Hepatocyte (in vitro differentiated cells): ENCODE results near the gene CREB3. TPM values are rescaled to one million over a fixed set of nuclear protein-coding genes. Genes with fewer than 3 reads are reported as not detected.

Experiments used
- DNase-seq: peaks from one replicate; pipeline ENCODE4 v3.0.0-alpha.2; 2016; ENCODE audit warnings: low spot score
- H2AFZ ChIP-seq: fragments of 200-600 bp; sonication (generic); 2 replicates; pipeline ENCODE4 v1.6.0; 2016; ENCODE audit warnings: antibody characterized with exemption, mild to moderate bottlenecking
- H3K27ac ChIP-seq: fragments of 200-600 bp; sonication (generic); 2 replicates; pipeline ENCODE4 v1.5.1; 2016; ENCODE audit warnings: mild to moderate bottlenecking
- H3K27me3 ChIP-seq: fragments of 200-600 bp; sonication (generic); 2 replicates; pipeline ENCODE4 v1.6.1; 2016
- H3K36me3 ChIP-seq: fragments of 200-600 bp; sonication (generic); replicated peaks from 2 replicates; pipeline ENCODE4 v1.5.1; 2016; ENCODE audit warnings: low read depth; ENCODE audit not compliant: insufficient read depth
- H3K4me1 ChIP-seq: fragments of 200-600 bp; sonication (generic); 2 replicates; pipeline ENCODE4 v1.5.1; 2016; ENCODE audit warnings: mild to moderate bottlenecking, moderate library complexity; ENCODE audit not compliant: insufficient read depth
- H3K4me2 ChIP-seq: fragments of 200-600 bp; sonication (generic); 2 replicates; pipeline ENCODE4 v1.6.0; 2016
- H3K4me3 ChIP-seq: fragments of 200-600 bp; sonication (generic); 2 replicates; pipeline ENCODE4 v1.5.1; 2016; ENCODE audit warnings: mild to moderate bottlenecking
- H3K79me2 ChIP-seq: fragments of 200-600 bp; sonication (generic); 2 replicates; pipeline ENCODE4 v1.6.0; 2017; ENCODE audit warnings: mild to moderate bottlenecking
- H3K9me2 ChIP-seq: fragments of 200-600 bp; sonication (generic); replicated peaks from 2 replicates; pipeline ENCODE4 v1.6.0; 2017; ENCODE audit warnings: mild to moderate bottlenecking; ENCODE audit not compliant: insufficient read depth
- H3K9me3 ChIP-seq: fragments of 200-600 bp; sonication (generic); 2 replicates; pipeline ENCODE4 v1.5.1; 2016; ENCODE audit warnings: low read depth, mild to moderate bottlenecking
- H4K20me1 ChIP-seq: fragments of 200-600 bp; sonication (generic); 2 replicates; pipeline ENCODE4 v1.6.0; 2016; ENCODE audit warnings: mild to moderate bottlenecking; ENCODE audit not compliant: insufficient read depth, poor library complexity, severe bottlenecking
- EZH2 ChIP-seq: fragments of 200-600 bp; sonication (generic); IDR thresholded peaks from 2 replicates; pipeline ENCODE4 v1.6.1; 2016; ENCODE audit warnings: antibody characterized with exemption, mild to moderate bottlenecking, borderline replicate concordance
- EZH2phosphoT487 ChIP-seq: fragments of 200-600 bp; sonication (generic); IDR thresholded peaks from one replicate; pipeline ENCODE4 v1.6.1; 2018; ENCODE audit warnings: antibody characterized with exemption, mild to moderate bottlenecking, low read depth, moderate library complexity; ENCODE audit not compliant: unreplicated experiment, severe bottlenecking
- WGBS: methylation state at CpG from one replicate; pipeline ENCODE4 v1.1.6; 2016; ENCODE audit warnings: low lambda C conversion rate; ENCODE audit errors: missing lambda C conversion rate; 5-methylcytosine and 5-hydroxymethylcytosine counted together
- polyA plus RNA-seq: library from polyadenylated mRNA; unstranded; fragments of >200 nt; fragmentation: Nextera tagmentation; extraction: Ambion mirVana; gene quantifications from 2 replicates; pipeline ENCODE4 v1.2.1, GENCODE V29; 2016
- total RNA-seq: library from RNA; depleted of rRNA; stranded (reverse); fragments of >200 nt; gene quantifications from 2 replicates; pipeline ENCODE4 v1.2.3, GENCODE V29; 2014
- TF ChIP-seq, protein P1 (sequence below): fragments of 200-600 bp; sonication (generic); IDR thresholded peaks from 2 replicates; pipeline ENCODE4 v1.5.1; 2016; ENCODE audit warnings: antibody characterized with exemption, mild to moderate bottlenecking; ENCODE audit not compliant: poor library complexity

CREB3 gene
- total and polyA plus RNA-seq, 2 experiments from 2014 or later = 54.6 to 79.9 TPM

DNA sequence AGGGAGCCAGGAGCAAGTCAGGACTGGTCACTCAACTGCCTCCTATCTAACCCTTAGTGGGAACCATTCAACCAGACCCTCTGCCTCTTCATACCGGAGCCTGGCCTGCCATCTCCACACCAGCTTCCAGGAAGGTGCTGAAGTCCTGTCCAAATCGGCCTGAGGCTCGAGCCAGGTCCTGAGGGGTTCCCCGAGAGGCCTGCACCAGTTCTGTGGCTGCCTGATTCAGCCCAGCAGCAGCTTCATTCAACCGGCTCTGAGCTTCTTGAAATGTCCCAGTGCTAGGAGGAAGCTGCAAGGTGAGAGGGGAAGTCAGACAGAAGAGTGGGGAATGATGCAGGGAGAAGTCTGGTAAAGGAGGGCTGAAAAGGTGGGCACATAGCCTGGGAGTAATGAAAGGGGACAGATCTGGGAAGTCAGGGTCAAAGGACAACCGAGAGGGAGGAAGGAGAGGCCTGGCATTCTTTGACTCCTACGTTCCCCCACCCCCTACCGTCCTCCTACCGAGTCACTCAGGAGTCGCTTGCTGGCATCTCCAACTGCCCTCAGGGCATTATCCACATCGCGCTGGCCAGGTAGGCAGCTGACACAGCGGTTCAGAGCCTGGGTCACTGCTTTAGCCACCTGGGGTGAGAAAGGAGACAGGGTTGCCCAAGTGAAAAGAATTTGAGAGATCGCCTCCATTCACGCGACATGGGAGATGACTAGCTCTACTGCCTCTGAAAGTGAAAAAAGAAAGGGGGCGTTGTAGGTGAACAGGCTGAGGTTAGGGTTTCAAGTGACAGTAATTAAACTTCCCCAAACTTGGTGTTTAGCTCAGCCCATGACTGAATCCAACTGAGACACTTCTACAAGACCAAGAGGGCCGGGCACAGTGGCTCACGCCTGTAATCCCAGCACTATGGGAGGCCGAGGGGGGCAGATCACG lies 20.7 kb upstream of the CREB3 start:
- TF ChIP-seq, protein P1, sequence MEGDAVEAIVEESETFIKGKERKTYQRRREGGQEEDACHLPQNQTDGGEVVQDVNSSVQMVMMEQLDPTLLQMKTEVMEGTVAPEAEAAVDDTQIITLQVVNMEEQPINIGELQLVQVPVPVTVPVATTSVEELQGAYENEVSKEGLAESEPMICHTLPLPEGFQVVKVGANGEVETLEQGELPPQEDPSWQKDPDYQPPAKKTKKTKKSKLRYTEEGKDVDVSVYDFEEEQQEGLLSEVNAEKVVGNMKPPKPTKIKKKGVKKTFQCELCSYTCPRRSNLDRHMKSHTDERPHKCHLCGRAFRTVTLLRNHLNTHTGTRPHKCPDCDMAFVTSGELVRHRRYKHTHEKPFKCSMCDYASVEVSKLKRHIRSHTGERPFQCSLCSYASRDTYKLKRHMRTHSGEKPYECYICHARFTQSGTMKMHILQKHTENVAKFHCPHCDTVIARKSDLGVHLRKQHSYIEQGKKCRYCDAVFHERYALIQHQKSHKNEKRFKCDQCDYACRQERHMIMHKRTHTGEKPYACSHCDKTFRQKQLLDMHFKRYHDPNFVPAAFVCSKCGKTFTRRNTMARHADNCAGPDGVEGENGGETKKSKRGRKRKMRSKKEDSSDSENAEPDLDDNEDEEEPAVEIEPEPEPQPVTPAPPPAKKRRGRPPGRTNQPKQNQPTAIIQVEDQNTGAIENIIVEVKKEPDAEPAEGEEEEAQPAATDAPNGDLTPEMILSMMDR = no peak
- TF ChIP-seq EZH2 = no peak
- no peak for TF ChIP-seq EZH2phosphoT487
- Histone ChIP-seq H3K4me2 (no peak overlapping the region), H3K4me1 (no peaks in the 10 kb centered on the region), H3K79me2 (no peaks in the 10 kb centered on the region), H4K20me1 (no peaks in the 10 kb centered on the region), H2AFZ (no peak overlapping the region), H3K9me2 (no peaks in the 10 kb centered on the region), H3K4me3 (no peak overlapping the region), H3K27ac (no peak overlapping the region), H3K9me3 (no peaks in the 10 kb centered on the region), H3K27me3 (no peaks in the 10 kb centered on the region), H3K36me3 (peaks cover 7% of the 10 kb centered on the region)
- DNase-seq = no peak
- WGBS = 88% methylated on average over 21 of the region's 21 CpGs

DNA sequence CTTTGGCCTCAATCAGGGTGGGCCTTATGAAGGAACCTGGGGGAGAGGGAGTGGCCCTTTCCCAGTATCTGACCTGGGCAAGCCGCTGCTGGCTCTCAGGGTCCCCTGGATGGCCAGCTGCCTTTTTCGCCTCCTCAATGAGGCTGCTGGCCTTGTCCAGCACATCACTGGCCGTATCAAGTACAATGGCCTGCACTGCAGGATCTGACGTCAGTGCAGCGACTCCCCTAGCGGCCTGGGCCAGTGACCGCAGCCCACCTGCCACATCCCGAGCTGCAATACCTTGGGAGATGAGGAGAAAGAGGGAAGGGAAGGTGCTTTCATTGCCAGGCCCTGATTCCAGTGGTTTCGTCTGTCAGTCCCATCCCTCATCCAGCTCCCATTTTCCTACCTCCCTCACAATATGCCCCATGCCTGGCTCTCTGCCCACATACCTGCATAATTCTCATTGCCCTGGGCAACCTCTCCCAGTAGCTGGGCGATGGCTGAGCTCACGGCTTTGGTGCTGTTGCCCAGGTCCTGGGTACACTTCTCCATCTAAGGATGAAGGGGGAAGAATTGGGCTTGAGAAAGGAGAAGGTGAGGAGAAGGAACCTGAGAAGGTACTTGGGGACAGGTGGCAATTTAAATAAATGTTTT lies 19.6 kb upstream of the CREB3 start:
- Histone ChIP-seq H3K4me1 (no peaks in the 10 kb centered on the region), H4K20me1 (no peaks in the 10 kb centered on the region), H3K27ac (no peak overlapping the region), H3K4me3 (no peak overlapping the region), H3K27me3 (no peaks in the 10 kb centered on the region), H3K36me3 (peaks cover 7% of the 10 kb centered on the region), H2AFZ (no peak overlapping the region), H3K9me3 (no peaks in the 10 kb centered on the region), H3K79me2 (no peaks in the 10 kb centered on the region), H3K9me2 (no peaks in the 10 kb centered on the region), H3K4me2 (no peak overlapping the region)
- TF ChIP-seq, protein P1 = no peak
- TF ChIP-seq EZH2 = no peak
- no peak for TF ChIP-seq EZH2phosphoT487
- 94% methylated on average over 11 of the region's 11 CpGs for WGBS
- DNase-seq = no peak

DNA sequence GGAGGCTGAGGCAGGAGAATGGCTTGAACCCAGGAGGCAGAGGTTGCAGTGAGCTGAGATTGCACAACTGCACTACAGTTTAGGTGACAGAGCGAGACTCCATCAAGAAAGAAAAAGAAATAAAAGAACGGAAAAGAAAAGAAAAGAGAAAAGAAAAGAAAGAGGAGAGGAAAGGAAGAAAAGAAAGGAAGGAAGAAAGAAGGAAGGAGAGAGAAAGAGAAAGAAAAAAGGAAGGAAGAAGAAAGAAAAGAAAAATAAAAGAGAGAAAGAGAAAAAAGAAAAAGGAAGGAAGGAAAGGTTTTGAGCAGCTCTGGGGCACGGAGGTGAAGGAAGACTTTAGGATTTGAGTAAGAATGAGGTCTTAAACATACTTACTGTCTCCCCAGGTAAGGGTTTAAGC lies 18.9 kb upstream of the CREB3 start:
- Histone ChIP-seq H3K4me3 (no peak overlapping the region), H3K4me2 (no peak overlapping the region), H2AFZ (no peak overlapping the region), H3K27me3 (no peaks in the 10 kb centered on the region), H3K27ac (no peak overlapping the region), H3K79me2 (no peaks in the 10 kb centered on the region), H3K36me3 (peaks cover 3% of the 10 kb centered on the region), H3K4me1 (no peaks in the 10 kb centered on the region), H4K20me1 (no peaks in the 10 kb centered on the region), H3K9me3 (no peaks in the 10 kb centered on the region), H3K9me2 (no peaks in the 10 kb centered on the region)
- no peak for TF ChIP-seq EZH2
- TF ChIP-seq, protein P1 = no peak
- WGBS = 91% methylated on average over 3 of the region's 3 CpGs
- DNase-seq = no peak
